Loucy (cell line): ENCODE data around the gene PREX1.

Source experiments
- EZH2phosphoT487 ChIP-seq: fragments of 200-600 bp; IDR thresholded peaks from 2 replicates; pipeline ENCODE4 v1.6.1; 2018; ENCODE audit warnings: antibody characterized with exemption, mild to moderate bottlenecking, moderate library complexity, borderline replicate concordance
- TF ChIP-seq, protein P1 (sequence below): fragments of 200-600 bp; sonication (generic); conservative IDR thresholded peaks from 2 replicates; pipeline ENCODE4 v1.5.1; 2014; ENCODE audit warnings: mild to moderate bottlenecking, antibody characterized with exemption, low read length

DNA sequence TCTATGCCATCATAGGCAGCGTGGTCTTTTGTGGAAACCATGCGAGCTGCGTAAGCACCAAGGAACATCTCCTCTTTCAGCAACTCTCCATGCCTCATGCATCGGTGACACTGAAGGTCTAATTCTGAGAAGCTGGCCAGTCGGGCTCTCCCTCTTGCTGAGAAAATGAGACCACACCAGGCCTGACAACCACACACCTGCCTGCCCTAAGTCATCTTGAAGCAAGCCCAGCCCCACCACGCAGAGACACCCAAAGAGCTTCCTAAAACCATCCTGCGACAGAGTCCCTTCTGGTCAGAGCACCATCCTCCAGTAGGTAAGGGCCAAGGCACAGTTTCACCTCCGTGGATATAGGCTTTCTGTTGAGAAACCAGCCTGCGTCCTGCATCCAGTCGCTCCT, 26.6 kb downstream of the PREX1 start:
- TF ChIP-seq, protein P1, sequence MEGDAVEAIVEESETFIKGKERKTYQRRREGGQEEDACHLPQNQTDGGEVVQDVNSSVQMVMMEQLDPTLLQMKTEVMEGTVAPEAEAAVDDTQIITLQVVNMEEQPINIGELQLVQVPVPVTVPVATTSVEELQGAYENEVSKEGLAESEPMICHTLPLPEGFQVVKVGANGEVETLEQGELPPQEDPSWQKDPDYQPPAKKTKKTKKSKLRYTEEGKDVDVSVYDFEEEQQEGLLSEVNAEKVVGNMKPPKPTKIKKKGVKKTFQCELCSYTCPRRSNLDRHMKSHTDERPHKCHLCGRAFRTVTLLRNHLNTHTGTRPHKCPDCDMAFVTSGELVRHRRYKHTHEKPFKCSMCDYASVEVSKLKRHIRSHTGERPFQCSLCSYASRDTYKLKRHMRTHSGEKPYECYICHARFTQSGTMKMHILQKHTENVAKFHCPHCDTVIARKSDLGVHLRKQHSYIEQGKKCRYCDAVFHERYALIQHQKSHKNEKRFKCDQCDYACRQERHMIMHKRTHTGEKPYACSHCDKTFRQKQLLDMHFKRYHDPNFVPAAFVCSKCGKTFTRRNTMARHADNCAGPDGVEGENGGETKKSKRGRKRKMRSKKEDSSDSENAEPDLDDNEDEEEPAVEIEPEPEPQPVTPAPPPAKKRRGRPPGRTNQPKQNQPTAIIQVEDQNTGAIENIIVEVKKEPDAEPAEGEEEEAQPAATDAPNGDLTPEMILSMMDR, result no peak
- TF ChIP-seq EZH2phosphoT487, result no peak
